Keratinocyte (primary cell): ENCODE results near the gene PRR23E.

Source experiments
- CTCF ChIP-seq, 3 experiments: IDR thresholded peaks in 1 of 3; conservative IDR thresholded peaks in 1 of 3; optimal IDR thresholded peaks in 1 of 3; 2 replicates in 2 of 3; 3 replicates in 1 of 3; pipeline versions ENCODE3 to v1.5.1; 2011; ENCODE audit warnings: low read length in 3 of 3, mild to moderate bottlenecking in 3 of 3, moderate library complexity in 2 of 3, control low read depth in 1 of 3, inconsistent platforms in 1 of 3; ENCODE audit not compliant: insufficient read depth in 2 of 3; ENCODE audit errors: extremely low read depth in 1 of 3
- EZH2 ChIP-seq: IDR thresholded peaks from one replicate; pipeline ENCODE4 v1.6.1; 2012; ENCODE audit warnings: inconsistent platforms, mild to moderate bottlenecking, low read length, moderate library complexity

- no peak for TF ChIP-seq CTCF (optimal IDR thresholded peaks at IDR 0.05 in 1 of 3, IDR thresholded peaks at IDR 0.05 in 1 of 3, conservative IDR thresholded peaks at IDR 0.05 in 1 of 3; ENCODE audit: extremely low read depth in 1 of 3, insufficient read depth in 2 of 3, low read length in 3 of 3)
- no peak for TF ChIP-seq EZH2
Measured at GRCh38 chr3:127174715-127175140, 18.2 kb upstream of the PRR23E start.
